GDM1 (cell line): ENCODE data around the gene PLPP2.
"Not testable (repeated sequence)": the region's sequence is repeated elsewhere in the genome, so short reads cannot be mapped to it uniquely, and the experiment has no call there.

Experiments used
- DNase-seq: peaks from one replicate; lab custom pipeline; 2025; lab: John Stamatoyannopoulos, UW

PLPP2 gene

GRCh38 chr19:269241-269640 is 22.0 kb downstream of the PLPP2 start:
- DNase-seq = no peak

DNA sequence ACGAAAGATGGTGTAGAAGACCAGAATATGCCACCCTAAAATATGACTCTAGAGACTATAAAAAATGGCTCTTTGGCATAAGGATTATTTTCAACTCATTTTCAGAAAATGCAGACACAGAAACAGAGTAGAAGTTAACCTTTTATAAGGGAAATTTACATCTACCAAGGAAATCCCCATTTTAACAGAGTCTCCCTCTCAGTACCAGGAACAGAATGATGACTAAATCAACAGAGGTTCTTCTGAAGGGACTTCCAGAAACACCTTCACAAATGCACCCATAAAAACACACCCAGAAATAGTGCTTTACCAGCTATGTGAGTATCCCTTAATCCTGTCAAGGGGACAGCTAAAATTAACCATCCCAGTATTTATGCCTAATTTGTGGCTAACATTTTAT is 29.1 kb downstream of the PLPP2 start:
- DNase-seq = no peak

GRCh38 chr19:256804-257203 is 34.4 kb downstream of the PLPP2 start:
- DNase-seq = not testable (repeated sequence)

DNA sequence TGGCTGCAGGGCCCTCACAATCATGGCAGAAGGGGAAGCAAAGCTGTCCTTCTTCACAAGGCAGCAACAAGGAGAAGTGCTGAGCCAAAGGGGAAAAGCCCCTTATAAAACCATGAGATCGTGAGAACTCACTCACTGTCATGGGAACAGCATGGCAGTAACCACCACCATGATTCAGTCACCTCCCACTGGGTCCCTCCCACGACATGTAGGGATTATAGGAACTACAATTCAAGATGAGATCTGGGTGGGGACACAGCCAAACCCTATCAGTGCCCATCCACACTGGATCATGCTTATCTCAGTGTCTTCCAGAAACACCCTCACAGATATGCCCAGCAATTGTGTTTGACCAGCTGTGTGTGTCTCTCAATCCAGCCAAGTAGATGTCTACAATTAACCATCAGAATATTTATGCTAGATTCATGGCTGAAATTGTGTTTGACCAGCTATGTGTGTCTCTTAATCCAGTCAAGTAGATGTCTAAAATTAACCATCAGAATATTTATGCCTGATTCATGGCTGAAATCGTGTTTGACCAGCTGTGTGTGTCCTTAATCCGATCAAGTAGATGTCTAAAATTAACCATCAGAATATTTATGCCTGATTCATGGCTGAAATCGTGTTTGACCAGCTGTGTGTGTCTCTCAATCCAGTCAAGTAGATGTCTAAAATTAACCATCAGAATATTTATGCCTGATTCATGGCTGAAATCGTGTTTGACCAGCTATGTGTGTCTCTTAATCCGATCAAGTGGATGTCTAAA is 38.6 kb downstream of the PLPP2 start:
- not testable (repeated sequence) for DNase-seq

DNA sequence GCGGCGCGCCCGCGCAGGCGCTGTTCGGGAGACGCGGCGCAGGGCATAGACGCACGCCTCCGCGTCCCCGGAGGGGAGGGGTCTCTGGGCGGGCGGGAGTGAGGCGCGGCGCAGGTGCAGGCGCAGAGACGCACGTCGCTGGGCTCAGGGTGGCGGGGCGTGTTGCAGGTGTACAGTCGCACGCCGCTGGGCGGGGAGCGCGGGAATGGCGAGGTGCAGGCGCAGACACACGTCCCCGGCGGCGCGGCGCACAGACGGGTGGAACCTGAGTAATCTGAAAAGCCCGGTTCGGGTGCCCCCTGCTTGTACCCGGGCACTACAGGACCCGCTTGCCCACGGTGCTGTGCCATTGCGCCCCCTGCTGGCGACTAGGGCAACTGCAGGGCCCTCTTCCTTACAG is 44.7 kb downstream of the PLPP2 start:
- DNase-seq = no peak

- DNase-seq = not testable (repeated sequence)
Observed at GRCh38 chr19:245900-246299, 45.3 kb downstream of the PLPP2 start.

DNA sequence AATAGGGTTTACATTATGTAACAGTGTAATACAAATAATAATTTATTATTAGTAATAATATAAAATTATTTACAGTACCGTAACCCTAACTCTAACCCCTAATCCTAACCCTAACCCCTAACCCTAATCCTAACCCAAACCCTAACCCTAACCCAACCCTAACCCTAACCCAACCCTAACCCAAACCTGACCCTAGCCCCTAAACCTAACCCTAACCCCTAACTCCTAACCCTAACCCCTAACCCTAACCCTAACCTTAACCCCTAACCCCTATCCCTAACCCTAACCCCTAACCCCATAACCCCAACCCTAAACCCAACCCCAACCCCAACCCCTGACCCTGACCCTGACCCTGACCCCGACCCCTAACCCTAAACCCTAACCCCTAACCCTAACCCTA is 45.7 kb downstream of the PLPP2 start:
- DNase-seq = no peak
